GM18909 (cell line): Measurements from ENCODE around the gene GP2.

Experiments used
- ATAC-seq: cut with Tn5 transposase; IDR thresholded peaks from one replicate; pipeline ENCODE4 v1.9.1; 2021; ENCODE audit warnings: mild to moderate bottlenecking; ENCODE audit not compliant: unreplicated experiment, poor library complexity

The GP2 gene

GRCh38 chr16:20327444-20328041 is at the start of gene GP2:
Gene GP2, minus strand, starts transcription at chr16:20327513. Its CDS starts 1,082 bp downstream, at chr16:20326431.
- ATAC-seq = no peak

GRCh38 chr16:20372701-20373100 is 45.4 kb upstream of the GP2 start:
- ATAC-seq = no peak

GRCh38 chr16:20369452-20370054 is 42.2 kb upstream of the GP2 start:
- ATAC-seq = no peak

GRCh38 chr16:20364051-20364450 is 36.7 kb upstream of the GP2 start:
- ATAC-seq = no peak

- ATAC-seq = no peak
These were observed 35.9 kb upstream of the GP2 start for GRCh38 chr16:20363191-20363590.

GRCh38 chr16:20359997-20360396 is 32.7 kb upstream of the GP2 start:
- no peak for ATAC-seq

- no peak for ATAC-seq
These were observed 27.9 kb upstream of the GP2 start for GRCh38 chr16:20355114-20355782.

- no peak for ATAC-seq
These were observed 26.1 kb upstream of the GP2 start for GRCh38 chr16:20353379-20353778.

- no peak for ATAC-seq
These were observed 25.3 kb upstream of the GP2 start, which contains the start of gene UMOD for GRCh38 chr16:20352615-20353014. Gene UMOD, minus strand, starts transcription at chr16:20352715. Its CDS starts 1,978 bp downstream, at chr16:20350737.

GRCh38 chr16:20349615-20350014 is 22.3 kb upstream of the GP2 start:
- ATAC-seq = no peak

- no peak for ATAC-seq
These were observed 21.3 kb upstream of the GP2 start for GRCh38 chr16:20348365-20349185.

GRCh38 chr16:20347666-20348364 is 20.5 kb upstream of the GP2 start:
- no peak for ATAC-seq

GRCh38 chr16:20344611-20345010 is 17.3 kb upstream of the GP2 start:
- ATAC-seq = no peak

- no peak for ATAC-seq
These were observed 12.4 kb upstream of the GP2 start for GRCh38 chr16:20339744-20340143.

GRCh38 chr16:20336955-20337354 is 9.6 kb upstream of the GP2 start:
- ATAC-seq = no peak

- ATAC-seq = no peak
These were observed 7.1 kb upstream of the GP2 start for GRCh38 chr16:20334396-20334795.

GRCh38 chr16:20333120-20333519 is 5.8 kb upstream of the GP2 start:
- ATAC-seq = no peak

- no peak for ATAC-seq
These were observed 5.1 kb upstream of the GP2 start for GRCh38 chr16:20332411-20332810.

GRCh38 chr16:20331635-20332034 is 4.3 kb upstream of the GP2 start:
- ATAC-seq = no peak

- no peak for ATAC-seq
These were observed 2.3 kb upstream of the GP2 start for GRCh38 chr16:20329392-20330138.
